Brain pericyte (primary cell): Measurements from ENCODE around the gene MED14.

Experiments
- DNase-seq: peaks from one replicate; pipeline ENCODE4 v3.0.0-alpha.2; 2012; ENCODE audit warnings: low read depth, low spot score

MED14 gene

GRCh38 chrX:40663880-40664630 is 71.3 kb downstream of the MED14 start:
- no peak for DNase-seq

- no peak for DNase-seq
These were observed 72.1 kb downstream of the MED14 start for GRCh38 chrX:40663078-40663740.

GRCh38 chrX:40661489-40661888 is 73.9 kb downstream of the MED14 start:
- no peak for DNase-seq

GRCh38 chrX:40660381-40660780 is 75.0 kb downstream of the MED14 start:
- DNase-seq, result no peak

GRCh38 chrX:40653535-40653934 is 81.8 kb downstream of the MED14 start:
- DNase-seq, result no peak

GRCh38 chrX:40652664-40653063 is 82.7 kb downstream of the MED14 start:
- no peak for DNase-seq

GRCh38 chrX:40651620-40652223 is 83.6 kb downstream of the MED14 start:
- no peak for DNase-seq

- peak; percentile 46 for DNase-seq
These were observed 87.8 kb downstream of the MED14 start, which contains the start of gene CXorf38 for GRCh38 chrX:40647307-40648197. TSS of gene CXorf38 (minus strand) at chrX:40647561. CDS start at chrX:40647520, 41 bp downstream.

- DNase-seq, result no peak
These were observed 88.6 kb downstream of the MED14 start for GRCh38 chrX:40646489-40647306.

GRCh38 chrX:40644821-40645358 is 90.5 kb downstream of the MED14 start:
- DNase-seq, result no peak

- DNase-seq, result no peak
These were observed 91.2 kb downstream of the MED14 start for GRCh38 chrX:40644176-40644575.

GRCh38 chrX:40637687-40638086 is 97.7 kb downstream of the MED14 start:
- no peak for DNase-seq

GRCh38 chrX:40632199-40632598 is 103.1 kb downstream of the MED14 start:
- DNase-seq, result no peak

- DNase-seq, result no peak
These were observed 106.8 kb downstream of the MED14 start for GRCh38 chrX:40628506-40628905.

GRCh38 chrX:40625294-40625693 is 110.0 kb downstream of the MED14 start:
- DNase-seq, result no peak

GRCh38 chrX:40623665-40624064 is 111.7 kb downstream of the MED14 start:
- no peak for DNase-seq

GRCh38 chrX:40623139-40623536 is 112.2 kb downstream of the MED14 start, which contains the start of gene MPC1L:
TSS of gene MPC1L (plus strand) at chrX:40623428. CDS start at chrX:40623566, 138 bp downstream.
- no peak for DNase-seq

GRCh38 chrX:40622479-40623138 is 112.7 kb downstream of the MED14 start:
- DNase-seq, result no peak

- DNase-seq, result no peak
These were observed 117.8 kb downstream of the MED14 start for GRCh38 chrX:40617566-40617965.

- DNase-seq, result no peak
These were observed 119.4 kb downstream of the MED14 start for GRCh38 chrX:40615976-40616375.
